OCI-LY1 (cell line): ENCODE measurements around the gene SH3D19.
"Not testable (repeated sequence)": the region's sequence is repeated elsewhere in the genome, so short reads cannot be mapped to it uniquely, and the experiment has no call there.

Experiments used
- H2AFZ ChIP-seq: fragments of 200-600 bp; sonication (generic), shearing (Covaris generic); 2 replicates; pipeline ENCODE4 v1.6.0; 2014; ENCODE audit warnings: antibody characterized with exemption, mild to moderate bottlenecking, low read length
- H3F3A ChIP-seq: fragments of 200-600 bp; sonication (generic), shearing (Covaris generic); 2 replicates; pipeline ENCODE4 v1.6.0; 2014; ENCODE audit warnings: mild to moderate bottlenecking, antibody characterized with exemption, low read length, moderate library complexity; ENCODE audit not compliant: insufficient read depth
- H3K27ac ChIP-seq: fragments of 200-600 bp; sonication (generic); 2 replicates; pipeline ENCODE4 v1.5.1; 2014; ENCODE audit warnings: low read length, mixed run types, mild to moderate bottlenecking, low read depth; ENCODE audit not compliant: poor library complexity, severe bottlenecking
- H3K27me3 ChIP-seq: fragments of 200-600 bp; sonication (generic); 2 replicates; pipeline ENCODE4 v1.6.0; 2014; ENCODE audit warnings: antibody characterized with exemption, mild to moderate bottlenecking, low read length, moderate library complexity; ENCODE audit not compliant: insufficient read depth
- H3K36me3 ChIP-seq: fragments of 200-600 bp; sonication (generic); 2 replicates; pipeline ENCODE4 v1.6.1; 2014; ENCODE audit warnings: mild to moderate bottlenecking, antibody characterized with exemption, low read length, moderate library complexity, mixed read lengths; ENCODE audit not compliant: insufficient read depth
- H3K4me1 ChIP-seq: fragments of 200-600 bp; sonication (generic); 2 replicates; pipeline ENCODE4 v1.5.1; 2014; ENCODE audit warnings: mild to moderate bottlenecking, low read length, moderate library complexity; ENCODE audit not compliant: insufficient read depth, severe bottlenecking
- H3K4me2 ChIP-seq: fragments of 200-600 bp; sonication (generic), shearing (Covaris generic); 2 replicates; pipeline ENCODE4 v1.6.1; 2014; ENCODE audit warnings: low read length
- H3K4me3 ChIP-seq: fragments of 200-600 bp; sonication (generic); 2 replicates; pipeline ENCODE4 v1.5.1; 2014; ENCODE audit warnings: low read length, low read depth, mild to moderate bottlenecking, mixed read lengths; ENCODE audit not compliant: poor library complexity, severe bottlenecking
- H3K79me2 ChIP-seq: fragments of 200-600 bp; shearing (Covaris generic); 2 replicates; pipeline ENCODE4 v1.6.1; 2016; ENCODE audit warnings: mixed run types, low read length, mixed read lengths; ENCODE audit not compliant: insufficient read depth
- H3K9ac ChIP-seq: fragments of 200-600 bp; sonication (generic), shearing (Covaris generic); 2 replicates; pipeline ENCODE4 v1.6.1; 2014; ENCODE audit warnings: mild to moderate bottlenecking, low read length, mixed read lengths
- H3K9me2 ChIP-seq: fragments of 200-600 bp; sonication (generic), shearing (Covaris generic); 2 replicates; pipeline ENCODE4 v1.6.1; 2014; ENCODE audit warnings: low read depth, mild to moderate bottlenecking, low read length, mixed read lengths
- H3K9me3 ChIP-seq: fragments of 200-600 bp; shearing (Covaris generic); 2 replicates; pipeline ENCODE4 v1.6.1; 2014; ENCODE audit warnings: low read length, mixed read lengths
- H4K20me1 ChIP-seq: fragments of 200-600 bp; sonication (generic), shearing (Covaris generic); 2 replicates; pipeline ENCODE4 v1.6.0; 2016; ENCODE audit warnings: mild to moderate bottlenecking, low read length; ENCODE audit not compliant: insufficient read depth
- EZH2 ChIP-seq: fragments of 200-600 bp; sonication (generic), shearing (Covaris generic); IDR thresholded peaks from 2 replicates; pipeline ENCODE4 v1.8.0; 2017; ENCODE audit warnings: borderline replicate concordance, mixed run types, mild to moderate bottlenecking, antibody characterized with exemption, low read length, moderate library complexity, mixed read lengths
- TF ChIP-seq, protein P1 (sequence below): fragments of 200-600 bp; sonication (generic), shearing (Covaris generic); IDR thresholded peaks from 2 replicates; pipeline ENCODE4 v1.5.1; 2017; ENCODE audit warnings: mild to moderate bottlenecking, antibody characterized with exemption, low read length, moderate library complexity, mixed read lengths

The SH3D19 gene

DNA sequence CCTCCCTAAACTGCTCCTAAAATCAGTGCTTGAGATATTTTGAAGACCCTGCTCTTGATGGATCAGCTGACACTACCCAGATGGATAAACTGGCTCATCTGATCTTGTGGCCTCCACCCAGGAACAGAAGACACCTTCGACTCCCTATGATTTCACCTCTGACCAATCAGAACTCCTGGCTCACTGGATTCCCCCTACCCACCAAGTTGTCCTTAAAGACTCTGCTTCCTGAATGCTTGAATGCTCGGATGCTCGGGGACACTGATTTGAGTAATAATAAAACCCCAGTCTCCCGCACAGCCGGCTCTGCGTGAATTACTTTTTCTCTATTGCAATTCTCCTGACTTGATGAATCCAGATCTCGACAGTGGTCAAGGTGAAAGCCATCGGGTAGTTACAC is 237.9 kb downstream of the SH3D19 start:
- no peak overlapping the region for H3K4me2 ChIP-seq
- H2AFZ ChIP-seq, result no peak overlapping the region
- H3K4me3 ChIP-seq, result no peak overlapping the region
- no peaks in the 10 kb centered on the region for H3K9me2 ChIP-seq
- no peak overlapping the region for H3K9ac ChIP-seq
- no peak for TF ChIP-seq EZH2
- TF ChIP-seq, protein P1, sequence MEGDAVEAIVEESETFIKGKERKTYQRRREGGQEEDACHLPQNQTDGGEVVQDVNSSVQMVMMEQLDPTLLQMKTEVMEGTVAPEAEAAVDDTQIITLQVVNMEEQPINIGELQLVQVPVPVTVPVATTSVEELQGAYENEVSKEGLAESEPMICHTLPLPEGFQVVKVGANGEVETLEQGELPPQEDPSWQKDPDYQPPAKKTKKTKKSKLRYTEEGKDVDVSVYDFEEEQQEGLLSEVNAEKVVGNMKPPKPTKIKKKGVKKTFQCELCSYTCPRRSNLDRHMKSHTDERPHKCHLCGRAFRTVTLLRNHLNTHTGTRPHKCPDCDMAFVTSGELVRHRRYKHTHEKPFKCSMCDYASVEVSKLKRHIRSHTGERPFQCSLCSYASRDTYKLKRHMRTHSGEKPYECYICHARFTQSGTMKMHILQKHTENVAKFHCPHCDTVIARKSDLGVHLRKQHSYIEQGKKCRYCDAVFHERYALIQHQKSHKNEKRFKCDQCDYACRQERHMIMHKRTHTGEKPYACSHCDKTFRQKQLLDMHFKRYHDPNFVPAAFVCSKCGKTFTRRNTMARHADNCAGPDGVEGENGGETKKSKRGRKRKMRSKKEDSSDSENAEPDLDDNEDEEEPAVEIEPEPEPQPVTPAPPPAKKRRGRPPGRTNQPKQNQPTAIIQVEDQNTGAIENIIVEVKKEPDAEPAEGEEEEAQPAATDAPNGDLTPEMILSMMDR, result no peak
- H3K9me3 ChIP-seq, result no peaks in the 10 kb centered on the region
- no peaks in the 10 kb centered on the region for H3K27me3 ChIP-seq
- H3K4me1 ChIP-seq, result no peaks in the 10 kb centered on the region
- no peaks in the 10 kb centered on the region for H3K79me2 ChIP-seq
- H4K20me1 ChIP-seq, result no peaks in the 10 kb centered on the region
- H3F3A ChIP-seq, result no peaks in the 10 kb centered on the region
- no peak overlapping the region for H3K27ac ChIP-seq
- H3K36me3 ChIP-seq, result no peaks in the 10 kb centered on the region

DNA sequence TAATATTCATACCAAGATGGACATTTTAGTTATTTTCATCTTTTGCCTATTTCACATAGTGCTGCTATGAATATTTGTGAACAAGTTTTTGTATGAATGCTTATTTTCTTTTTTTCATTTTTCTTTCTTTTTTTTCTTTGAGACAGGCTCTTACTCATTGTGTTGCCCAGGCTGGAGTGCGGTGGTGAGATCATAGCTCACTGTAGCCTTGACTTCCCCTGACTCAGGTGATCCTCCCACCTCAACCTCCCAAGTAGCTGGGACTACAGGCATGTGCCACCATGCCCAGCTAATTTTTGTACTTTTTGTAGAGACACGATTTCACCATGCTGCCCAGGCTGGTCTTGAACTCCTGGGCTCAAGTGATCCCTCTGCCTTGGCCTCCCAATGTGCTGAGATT is 247.4 kb downstream of the SH3D19 start:
- H3K4me2 ChIP-seq, H3K27me3 ChIP-seq, H3K79me2 ChIP-seq, H3K4me3 ChIP-seq, H3K9me2 ChIP-seq, H3K9ac ChIP-seq, H3F3A ChIP-seq, H3K36me3 ChIP-seq, H3K4me1 ChIP-seq, H4K20me1 ChIP-seq, H3K9me3 ChIP-seq, H3K27ac ChIP-seq, H2AFZ ChIP-seq: not testable (repeated sequence)

DNA sequence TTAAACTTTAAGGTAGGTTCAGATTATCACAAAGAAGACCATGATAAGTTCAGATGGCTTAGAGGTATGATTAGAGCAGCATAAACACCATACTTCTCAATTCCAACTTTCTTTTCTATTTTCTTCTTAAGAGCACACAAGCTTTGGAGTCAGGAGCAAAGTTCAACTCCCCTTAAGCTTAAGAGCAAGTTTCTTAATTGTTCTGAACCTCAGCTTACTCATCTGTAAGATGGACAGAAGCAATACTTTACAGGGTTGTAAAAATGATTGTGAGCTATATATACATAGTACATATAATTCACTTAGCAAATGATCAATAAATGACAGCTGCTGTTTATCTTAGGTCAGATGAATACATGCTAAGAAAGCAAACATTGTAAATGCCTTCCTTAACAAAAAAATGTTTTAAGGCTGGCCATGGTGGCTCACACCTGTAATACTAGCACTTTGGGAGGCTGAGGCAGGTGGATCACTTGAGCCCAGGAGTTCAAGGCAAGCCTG is 250.9 kb downstream of the SH3D19 start:
- no peaks in the 10 kb centered on the region for H3K9me3 ChIP-seq
- H3K4me2 ChIP-seq, result no peak overlapping the region

More for the DNA sequence above, 250.9 kb downstream of the SH3D19 start:
- Histone ChIP-seq H3K4me3 (no peak overlapping the region), H3K9ac (no peak overlapping the region), H3F3A (no peaks in the 10 kb centered on the region), H4K20me1 (no peaks in the 10 kb centered on the region), H3K9me2 (no peaks in the 10 kb centered on the region), H3K4me1 (no peaks in the 10 kb centered on the region), H3K36me3 (no peaks in the 10 kb centered on the region), H3K79me2 (no peaks in the 10 kb centered on the region), H2AFZ (no peak overlapping the region), H3K27ac (no peak overlapping the region), H3K27me3 (no peaks in the 10 kb centered on the region)
- TF ChIP-seq, protein P1, result no peak
- TF ChIP-seq EZH2, result no peak
